ENCODE measurements around the gene EPN2.

DNA sequence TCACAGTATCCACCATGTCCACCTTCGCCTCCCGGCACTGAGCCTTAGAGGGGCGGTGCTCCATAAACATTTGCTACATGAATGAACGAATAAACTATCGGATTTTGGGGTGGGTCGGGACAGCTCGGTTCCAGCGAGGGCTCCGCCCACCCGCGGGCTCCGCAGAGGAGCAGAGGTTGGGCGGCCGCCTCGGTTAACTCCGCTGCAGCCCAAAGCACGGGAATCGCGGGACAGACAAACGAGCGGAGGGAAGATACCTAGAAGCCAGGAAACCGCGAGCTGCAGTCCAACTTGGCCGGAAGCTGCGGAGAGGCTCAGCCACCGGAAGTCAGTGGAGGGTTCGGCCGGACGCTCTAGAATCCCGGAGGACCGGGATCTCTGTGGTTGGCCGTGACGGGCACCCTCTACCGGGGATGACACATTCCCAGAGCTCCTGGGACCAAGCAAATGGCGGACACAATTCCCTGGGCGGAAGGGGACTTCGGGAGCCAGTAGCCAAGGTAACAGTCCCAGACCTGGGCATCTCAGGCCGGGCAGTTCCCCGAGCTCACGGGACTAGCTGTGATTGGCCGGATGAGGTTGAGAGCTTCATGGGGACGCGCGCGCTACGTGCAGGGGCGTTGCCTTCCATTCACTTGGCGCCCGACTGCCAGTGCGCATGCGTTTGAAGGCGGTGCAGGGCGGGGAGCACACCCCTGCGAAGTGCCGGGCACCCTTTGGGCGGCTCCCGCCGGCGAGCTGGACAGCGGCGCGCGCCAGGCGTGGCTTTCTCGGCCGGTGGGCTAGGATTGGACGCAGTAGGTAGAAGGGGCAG is 140.6 kb downstream of the EPN2 start:
- TF ChIP-seq GATA2 (IDR thresholded peaks at IDR 0.05; ENCODE audit: low read depth, low read length) = no peak
- no peak for TF ChIP-seq GATA3 (IDR thresholded peaks at IDR 0.05; ENCODE audit: low read depth, low read length)
